NCI-H2107 treated with DMSO at 0.1 percent for 48 hours (cell line): Measurements from ENCODE around the gene RRH.

ENCODE experiments used
- DNase-seq: peaks from one replicate; lab custom pipeline; 2025; ENCODE audit not compliant: unreplicated experiment; lab: John Stamatoyannopoulos, UW

RRH gene

GRCh38 chr4:109886303-109886702 is 58.5 kb downstream of the RRH start:
- no peak for DNase-seq

- DNase-seq, result no peak
Measured at GRCh38 chr4:109887071-109887470, 59.3 kb downstream of the RRH start.

GRCh38 chr4:109890076-109890475 is 62.3 kb downstream of the RRH start:
- no peak for DNase-seq
